Body of pancreas (tissue), 4 donors: Measurements from ENCODE around the gene DRC7. TPM values are rescaled to one million over a fixed set of nuclear protein-coding genes. Genes with fewer than 3 reads are reported as not detected.
A peak's percentile ranks its signal among the peaks of the same experiment; 100 is the strongest.

ENCODE experiments used
- ATAC-seq: fragments of 150-250 bp; one replicate; pipeline ENCODE4 v1.9.1; 2016
- DNase-seq, 4 donors: peaks; one replicate each; pipeline ENCODE4 v3.0.0-alpha.2; 2019
- H3K27ac ChIP-seq, 4 donors: fragments of 200-600 bp; sonication (generic); 1 replicate in 3 of 4; 2 replicates in 1 of 4; pipeline versions ENCODE4 v1.5.1 to v1.6.1; 2016 to 2019; ENCODE audit warnings: mild to moderate bottlenecking in 1 of 4, mixed read lengths in 1 of 4, moderate library complexity in 1 of 4
- H3K27me3 ChIP-seq, 2 donors: fragments of 200-600 bp; sonication (generic); one replicate each; pipeline ENCODE4 v1.6.0; 2016; ENCODE audit warnings: mild to moderate bottlenecking in 1 of 2
- H3K36me3 ChIP-seq, 2 donors: fragments of 200-600 bp; sonication (generic); replicated peaks in 1 of 2; 2 replicates each; pipeline ENCODE4 v1.5.1; 2016; ENCODE audit warnings: low read depth in 2 of 2; ENCODE audit not compliant: insufficient read depth in 1 of 2
- H3K4me1 ChIP-seq: fragments of 200-600 bp; sonication (generic); one replicate; pipeline ENCODE4 v1.6.0; 2016
- H3K4me3 ChIP-seq, 2 donors: fragments of 200-600 bp; sonication (generic); 1 replicate in 1 of 2; 2 replicates in 1 of 2; pipeline ENCODE4 v1.5.1; 2016 to 2019
- H3K9me3 ChIP-seq, 3 donors: fragments of 200-600 bp; sonication (generic); 1 replicate in 2 of 3; 2 replicates in 1 of 3; pipeline ENCODE4 v1.5.1; 2016
- POLR2A ChIP-seq, 3 donors: fragments of 450-650 bp; IDR thresholded peaks; one replicate each; pipeline ENCODE4 v1.6.1; 2016; ENCODE audit warnings: antibody characterized with exemption in 3 of 3, mild to moderate bottlenecking in 2 of 3
- WGBS, 2 donors: methylation state at CpG; one replicate each; pipeline ENCODE4 v1.1.5; 2017; 5-methylcytosine and 5-hydroxymethylcytosine counted together
- intact Hi-C: fragments of 100-400 bp; cut with DNase I; formaldehyde crosslinking; loops from one replicate; pipeline ENCODE4 v1.15.1; 2023
- total RNA-seq, 2 donors: library from RNA; depleted of rRNA; stranded (reverse); fragments of >200 nt; gene quantifications; one replicate each; pipeline ENCODE4 v1.1.0, GENCODE V29; 2016
- TF ChIP-seq, protein P1 (sequence below), 7 experiments: fragments of 450-650 bp in 4 of 7; fragments of 200-600 bp in 3 of 7; sonication (generic) in 3 of 7; IDR thresholded peaks; one replicate each; pipeline ENCODE4 v1.5.1; 2016 to 2019; ENCODE audit warnings: antibody characterized with exemption in 7 of 7

DRC7 gene
- total RNA-seq, 2 donors from 2014 or later, result 1.3 TPM; not detected in 1

DNA sequence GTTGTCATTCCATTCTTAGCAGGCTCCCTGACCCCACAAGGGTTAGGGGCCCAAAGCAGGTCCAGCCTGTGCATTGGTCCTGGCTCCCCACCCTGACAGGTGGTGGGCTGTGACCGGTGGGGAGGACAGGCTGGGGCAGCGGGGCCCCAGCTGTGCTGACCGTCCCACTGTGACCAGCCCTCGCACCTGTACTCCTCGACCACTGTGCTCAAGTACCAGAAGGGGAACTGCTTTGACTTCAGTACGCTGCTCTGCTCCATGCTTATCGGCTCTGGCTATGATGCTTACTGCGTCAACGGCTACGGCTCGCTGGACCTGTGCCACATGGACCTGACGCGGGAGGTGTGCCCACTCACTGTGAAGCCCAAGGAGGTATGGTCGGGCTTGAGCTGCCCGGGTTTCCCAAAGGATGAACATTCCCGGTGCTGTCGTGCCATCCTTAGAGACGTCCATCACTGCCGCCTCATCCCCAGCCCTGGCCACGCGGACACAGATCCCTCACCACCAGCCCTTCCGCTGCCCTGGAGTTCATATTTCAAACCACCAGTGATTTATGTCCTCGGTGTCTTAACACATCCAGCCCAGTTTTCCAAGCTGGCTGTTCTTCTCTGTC is 7.3 kb downstream of the DRC7 start:
- peak overlapping the region in 3 of 4 donors; percentile 60 to 68 (median 63) for H3K27ac ChIP-seq
- intact Hi-C loops, result no loop called here
- H3K4me3 ChIP-seq, result no peak overlapping the region
- no peaks in the 10 kb centered on the region for H3K36me3 ChIP-seq
- H3K27me3 ChIP-seq, result no peaks in the 10 kb centered on the region
- peaks cover 46% of the 10 kb centered on the region for H3K4me1 ChIP-seq
- ATAC-seq (no peak), DNase-seq (no peak)
- WGBS, 2 donors, result 86 to 89% methylated on average over 13 to 20 of the region's 23 CpGs
- no peak for TF ChIP-seq POLR2A (IDR thresholded peaks at IDR 0.05)
- TF ChIP-seq, protein P1, sequence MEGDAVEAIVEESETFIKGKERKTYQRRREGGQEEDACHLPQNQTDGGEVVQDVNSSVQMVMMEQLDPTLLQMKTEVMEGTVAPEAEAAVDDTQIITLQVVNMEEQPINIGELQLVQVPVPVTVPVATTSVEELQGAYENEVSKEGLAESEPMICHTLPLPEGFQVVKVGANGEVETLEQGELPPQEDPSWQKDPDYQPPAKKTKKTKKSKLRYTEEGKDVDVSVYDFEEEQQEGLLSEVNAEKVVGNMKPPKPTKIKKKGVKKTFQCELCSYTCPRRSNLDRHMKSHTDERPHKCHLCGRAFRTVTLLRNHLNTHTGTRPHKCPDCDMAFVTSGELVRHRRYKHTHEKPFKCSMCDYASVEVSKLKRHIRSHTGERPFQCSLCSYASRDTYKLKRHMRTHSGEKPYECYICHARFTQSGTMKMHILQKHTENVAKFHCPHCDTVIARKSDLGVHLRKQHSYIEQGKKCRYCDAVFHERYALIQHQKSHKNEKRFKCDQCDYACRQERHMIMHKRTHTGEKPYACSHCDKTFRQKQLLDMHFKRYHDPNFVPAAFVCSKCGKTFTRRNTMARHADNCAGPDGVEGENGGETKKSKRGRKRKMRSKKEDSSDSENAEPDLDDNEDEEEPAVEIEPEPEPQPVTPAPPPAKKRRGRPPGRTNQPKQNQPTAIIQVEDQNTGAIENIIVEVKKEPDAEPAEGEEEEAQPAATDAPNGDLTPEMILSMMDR (IDR thresholded peaks at IDR 0.05), result no peak
- H3K9me3 ChIP-seq, result no peaks in the 10 kb centered on the region

DNA sequence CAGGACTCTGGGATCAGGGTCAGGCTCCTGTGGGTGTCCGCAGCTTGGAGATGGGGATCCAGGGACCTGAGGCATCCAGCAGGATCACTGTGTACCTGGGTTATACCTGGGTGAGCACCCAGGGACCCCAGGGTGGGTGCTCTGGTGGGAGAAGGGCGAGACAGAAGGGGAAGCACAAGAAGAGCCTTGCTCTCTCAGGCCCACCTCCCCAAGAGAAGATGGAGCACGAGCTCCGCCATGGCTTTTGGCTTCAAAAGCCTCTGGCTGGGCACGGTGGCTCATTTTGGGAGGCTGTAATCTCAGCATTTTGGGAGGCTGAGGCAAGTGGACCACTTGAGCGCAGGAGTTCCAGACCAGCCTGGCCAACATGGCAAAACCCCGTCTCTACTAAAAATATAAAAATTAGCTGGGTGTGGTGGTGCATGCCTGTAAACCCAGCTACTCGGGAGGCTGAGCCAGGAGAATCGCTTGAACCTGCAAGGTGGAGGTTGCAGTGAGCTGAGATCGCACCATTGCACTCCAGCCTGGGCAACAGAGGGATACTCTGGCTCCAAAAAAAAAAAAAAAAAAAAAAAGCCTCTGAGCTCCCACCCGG is 8.9 kb downstream of the DRC7 start:
- DNase-seq, result no peak

DNA sequence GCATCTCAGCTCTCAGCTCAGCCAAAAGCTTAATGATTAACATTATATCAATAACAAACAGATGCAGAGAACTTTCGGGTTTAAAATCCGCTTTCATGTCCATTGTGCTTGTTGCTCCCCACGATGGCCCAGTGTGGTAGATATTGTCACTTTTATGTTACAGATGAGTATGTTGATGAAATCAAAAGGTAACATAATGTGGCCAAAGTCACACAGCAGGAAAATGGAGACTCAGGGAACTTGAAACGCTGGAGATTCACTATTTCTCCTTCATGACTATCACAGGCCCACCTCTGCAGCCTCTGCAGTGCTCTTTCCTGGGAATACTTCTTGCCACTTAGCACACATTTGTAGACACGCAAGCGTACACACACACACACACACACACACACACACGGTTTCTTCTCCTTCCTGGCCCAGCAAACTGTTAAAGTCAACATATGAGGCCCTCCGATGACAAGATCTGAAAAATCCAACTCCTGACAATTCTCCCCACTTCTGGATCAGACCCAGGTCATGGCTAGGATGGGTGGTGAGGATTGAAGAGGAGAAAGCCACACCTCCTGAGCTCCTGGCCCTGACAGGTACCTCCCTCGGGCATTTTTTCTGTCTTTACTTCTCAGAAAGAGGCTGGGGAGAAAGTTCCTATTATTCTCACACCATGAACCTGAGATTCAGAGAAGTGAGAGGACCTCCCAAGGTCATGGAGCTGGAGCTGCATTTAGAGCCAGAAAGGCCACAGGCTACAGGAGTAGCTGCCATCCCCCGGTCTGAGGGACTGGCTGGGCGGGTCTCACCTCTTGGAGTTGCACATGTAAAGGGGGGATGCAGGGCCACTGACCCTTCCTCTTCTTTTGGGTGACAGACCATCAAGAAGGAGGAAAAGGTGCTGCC is 9.7 kb downstream of the DRC7 start:
- Histone ChIP-seq H3K36me3 (no peaks in the 10 kb centered on the region), H3K27me3 (no peaks in the 10 kb centered on the region), H3K4me1 (peaks cover 37% of the 10 kb centered on the region), H3K9me3 (no peaks in the 10 kb centered on the region), H3K4me3 (no peak overlapping the region), H3K27ac (peak overlapping the region; percentile 45 to 70 (median 55))
- 24 to 27% methylated on average over 11 of the region's 11 CpGs for WGBS, 2 donors
- DNase-seq (peak in 1 of 4 donors; percentile 31), ATAC-seq (peak; percentile 55)
- no peak for TF ChIP-seq POLR2A (IDR thresholded peaks at IDR 0.05)
- TF ChIP-seq, protein P1 (IDR thresholded peaks at IDR 0.05), result no peak
- intact Hi-C loops, result no loop called here

More for the DNA sequence above, 8.9 kb downstream of the DRC7 start:
- Histone ChIP-seq H3K4me3 (no peak overlapping the region), H3K27ac (peak overlapping the region in 2 of 4 donors; percentile 45 to 48), H3K36me3 (no peaks in the 10 kb centered on the region), H3K9me3 (no peaks in the 10 kb centered on the region), H3K4me1 (peaks cover 41% of the 10 kb centered on the region), H3K27me3 (no peaks in the 10 kb centered on the region)
- ATAC-seq, result no peak
- WGBS, 2 donors, result 56 to 68% methylated on average over 11 of the region's 11 CpGs
- intact Hi-C loops, result no loop called here
- no peak for TF ChIP-seq POLR2A (IDR thresholded peaks at IDR 0.05)
- TF ChIP-seq, protein P1 (IDR thresholded peaks at IDR 0.05), result no peak

DNA sequence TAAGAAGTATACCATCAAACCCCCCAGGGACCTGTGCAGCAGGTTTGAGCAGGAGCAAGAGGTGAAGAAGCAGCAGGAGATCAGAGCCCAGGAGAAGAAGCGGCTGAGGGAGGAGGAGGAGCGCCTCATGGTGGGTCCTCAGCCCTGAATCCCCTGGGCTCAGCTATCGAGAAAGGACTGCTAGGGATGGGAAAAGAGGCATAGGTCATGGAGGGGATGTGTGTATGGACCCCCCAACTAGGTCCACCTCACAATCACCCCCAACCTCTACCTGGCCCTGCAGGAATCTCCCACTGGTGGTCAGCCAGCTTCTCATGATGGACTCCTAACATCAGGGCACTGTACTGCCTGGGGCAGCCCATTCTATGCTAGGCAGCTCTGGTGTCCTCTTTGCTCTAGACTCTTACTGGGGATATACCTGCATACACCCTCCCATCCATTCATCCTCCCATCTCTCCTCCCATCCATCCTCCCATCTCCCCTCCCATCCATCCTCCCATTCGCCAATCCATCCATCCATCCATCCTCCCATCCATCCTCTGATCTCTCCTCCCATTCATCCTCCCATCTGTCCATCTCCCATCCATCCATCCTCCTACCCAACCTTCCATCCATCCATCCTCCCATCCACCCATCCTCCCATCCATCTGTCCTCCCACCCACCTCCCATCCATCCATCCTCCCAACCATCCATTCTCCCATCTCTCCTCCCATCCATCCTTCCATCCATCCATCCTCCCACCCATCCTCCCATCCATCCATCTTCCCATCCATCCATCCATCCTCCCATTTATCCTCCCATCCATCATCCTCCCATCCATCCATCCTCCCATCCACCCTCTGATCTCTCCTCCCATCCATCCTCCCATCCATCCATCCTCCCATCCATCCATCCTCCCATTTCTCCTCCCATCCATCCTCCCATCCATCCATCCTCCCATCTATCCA is 10.6 kb downstream of the DRC7 start:
- TF ChIP-seq, protein P1 (IDR thresholded peaks at IDR 0.05), result no peak
- TF ChIP-seq POLR2A (IDR thresholded peaks at IDR 0.05), result no peak
- peaks cover 37% of the 10 kb centered on the region for H3K4me1 ChIP-seq
- H3K36me3 ChIP-seq, result no peaks in the 10 kb centered on the region
- no peaks in the 10 kb centered on the region for H3K27me3 ChIP-seq
- no peak overlapping the region for H3K4me3 ChIP-seq
- H3K9me3 ChIP-seq, result no peaks in the 10 kb centered on the region
- no peak for DNase-seq
- intact Hi-C loops, result no loop called here
- WGBS, 2 donors, result 95 to 96% methylated on average over 4 of the region's 4 CpGs
- peak overlapping the region in 3 of 4 donors; percentile 45 to 62 (median 48) for H3K27ac ChIP-seq
- no peak for ATAC-seq
